Measurements from ENCODE around the gene KIAA1549.

The KIAA1549 gene

DNA sequence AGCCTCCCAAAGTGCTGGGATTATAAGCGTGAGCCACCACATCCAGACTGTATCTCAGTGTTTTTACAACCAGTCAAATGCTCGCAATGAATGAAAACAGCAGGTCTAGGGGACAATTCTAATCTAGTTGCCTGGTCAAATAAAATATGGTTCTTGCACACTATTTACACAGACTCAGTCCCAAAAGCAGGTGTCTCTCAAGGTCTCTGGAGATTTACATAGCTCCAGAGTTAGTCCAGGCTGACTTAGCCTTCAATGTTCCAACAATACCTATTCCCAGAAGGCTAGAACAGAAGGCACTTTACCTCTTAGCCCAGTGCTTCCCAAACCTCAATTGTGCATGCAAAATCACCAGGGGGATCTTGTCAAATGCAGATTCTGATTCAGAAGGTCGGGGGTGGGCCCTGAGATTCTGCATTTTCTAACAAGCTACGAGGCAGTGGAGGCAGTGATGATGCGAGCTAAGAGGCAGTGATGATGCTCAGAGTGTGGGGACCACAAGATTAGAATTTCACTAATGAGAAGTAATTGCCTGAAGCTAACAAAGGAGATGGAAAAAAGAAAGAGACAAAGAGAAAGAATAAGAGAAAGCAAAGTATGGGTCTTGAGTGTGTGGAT is 6.4 kb downstream of the KIAA1549 start:
- DNase-seq, result no peak

DNA sequence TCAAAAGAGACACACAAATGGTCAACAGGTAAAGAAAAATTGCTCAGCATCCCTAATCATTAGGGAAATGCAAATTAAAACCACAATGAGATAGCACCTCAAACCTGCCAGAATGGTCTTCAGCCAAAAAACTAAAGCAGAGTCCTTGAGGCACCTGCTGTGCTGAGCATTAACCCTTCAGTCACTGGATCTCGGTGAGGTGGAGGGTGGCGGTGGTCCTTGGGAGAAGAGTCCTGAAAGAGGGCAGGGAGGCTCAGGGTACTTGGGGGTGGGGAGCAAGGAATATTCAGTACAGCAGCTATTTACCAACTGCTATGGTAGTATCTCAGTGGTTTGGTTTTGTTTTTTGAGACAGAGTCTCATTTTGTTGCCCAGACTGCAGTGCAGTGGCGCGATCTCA is 7.1 kb downstream of the KIAA1549 start:
- DNase-seq, result no peak

DNA sequence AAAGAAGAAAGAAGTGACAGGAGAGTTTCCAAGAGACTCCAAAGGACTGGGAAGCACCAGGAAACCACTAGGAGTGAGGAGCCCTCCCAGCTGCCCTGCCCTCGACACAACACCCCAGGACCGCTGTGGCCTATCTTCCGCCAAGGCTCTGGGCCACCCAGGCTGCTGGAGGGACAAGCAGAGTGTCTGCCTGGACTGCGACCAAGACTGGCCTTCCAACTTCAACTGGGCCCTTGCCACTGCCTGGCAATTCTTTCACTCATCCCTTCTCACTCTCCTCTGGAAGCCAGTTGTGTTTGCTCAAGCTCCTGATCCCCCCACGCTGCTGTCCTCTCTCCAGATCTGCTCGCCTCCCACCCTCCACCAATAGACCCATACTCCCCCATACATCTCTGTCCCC is 10.2 kb downstream of the KIAA1549 start:
- DNase-seq, result no peak

DNA sequence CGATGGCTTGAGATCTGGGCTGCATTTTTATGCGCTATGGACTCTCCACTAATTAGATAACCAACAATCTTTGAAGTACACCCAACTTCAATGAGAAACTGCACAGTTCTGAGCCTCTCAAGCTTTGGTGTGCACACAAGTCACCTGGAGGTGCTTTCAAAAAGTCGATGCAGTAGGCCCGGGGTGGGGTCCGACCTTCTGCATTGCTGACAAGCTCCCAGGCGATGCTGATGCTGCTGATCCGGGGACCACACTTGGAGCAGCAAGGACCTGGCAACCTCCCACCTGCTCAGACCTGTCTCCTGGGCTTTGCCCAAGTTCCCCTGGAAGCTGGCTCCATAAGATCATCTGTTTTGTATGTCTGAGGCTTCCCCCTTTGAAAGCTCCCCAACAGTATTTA is 10.7 kb downstream of the KIAA1549 start:
- no peak for DNase-seq

DNA sequence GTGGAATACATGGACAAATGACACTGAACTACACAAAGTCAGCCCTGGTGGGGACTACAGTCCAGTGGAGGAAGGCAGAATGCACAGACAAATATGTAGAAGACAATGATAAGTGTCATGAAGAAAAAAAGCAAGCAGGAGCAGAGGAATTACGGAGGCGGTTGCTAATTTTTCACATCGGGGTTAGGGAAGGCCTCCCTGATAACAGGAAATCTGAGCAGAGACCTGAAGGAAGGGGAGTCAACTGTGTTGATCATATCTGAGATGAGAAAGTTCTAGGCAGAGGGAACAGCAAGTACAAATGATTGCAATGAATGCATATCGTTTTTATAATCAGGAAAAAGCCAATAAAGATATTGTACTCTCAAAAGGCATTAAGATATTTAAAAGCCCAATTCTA is 14.0 kb downstream of the KIAA1549 start:
- DNase-seq, result no peak

DNA sequence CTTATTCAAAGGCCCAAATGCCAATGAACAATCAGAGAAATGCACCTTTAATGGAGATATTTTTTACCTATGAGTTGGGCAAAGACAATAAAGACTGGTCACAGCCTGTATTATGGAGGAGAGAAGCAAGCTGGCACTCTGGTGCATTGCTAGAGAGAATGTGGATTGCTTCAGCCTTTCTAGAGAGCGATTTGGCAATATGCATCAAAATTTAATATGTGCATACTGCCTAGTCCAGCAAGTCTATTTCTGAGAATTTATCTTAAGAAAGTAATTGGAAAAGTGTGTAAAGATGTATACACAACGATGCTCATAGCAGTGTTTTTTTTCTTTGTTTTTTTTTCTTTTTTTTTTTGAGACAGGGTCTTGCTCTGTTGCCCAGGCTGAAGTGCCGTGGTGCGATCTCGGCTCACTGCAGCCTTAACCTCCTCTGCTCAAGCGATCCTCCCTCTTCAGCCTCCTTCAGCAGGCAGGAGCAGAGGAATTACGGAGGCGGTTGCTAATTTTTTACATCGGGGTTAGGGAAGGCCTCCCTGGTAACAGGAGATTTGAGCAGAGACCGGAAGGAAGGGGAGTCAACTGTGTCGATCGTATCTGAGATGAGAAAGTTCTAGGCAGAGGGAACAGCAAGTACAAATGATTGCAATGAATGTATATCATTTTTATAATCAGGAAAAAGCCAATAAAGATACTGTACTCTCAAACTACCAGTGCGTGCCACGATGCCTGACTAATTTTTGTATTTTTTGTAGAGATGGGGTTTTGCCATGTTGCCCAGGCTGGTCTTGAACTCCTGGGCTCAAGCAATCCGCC is 16.4 kb downstream of the KIAA1549 start:
- no peak for DNase-seq

DNA sequence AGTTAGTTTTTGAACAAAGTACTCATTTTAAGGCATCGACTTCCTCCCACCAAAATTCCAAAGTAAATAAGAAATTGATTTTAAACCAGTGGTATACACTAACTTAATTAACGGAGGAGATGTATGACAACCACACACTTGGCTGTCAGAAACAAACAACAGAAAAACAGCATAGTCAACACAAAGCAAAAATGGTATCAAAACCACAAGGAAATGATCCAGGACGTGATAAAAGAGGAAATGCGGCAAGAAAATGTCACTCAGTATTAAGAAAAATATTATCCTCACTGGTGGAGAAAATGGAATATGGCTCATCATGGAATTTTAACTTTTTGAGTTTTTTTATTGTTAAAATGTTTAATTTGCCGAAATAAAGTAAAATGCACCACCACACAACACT is 17.5 kb downstream of the KIAA1549 start:
- DNase-seq, result no peak

DNA sequence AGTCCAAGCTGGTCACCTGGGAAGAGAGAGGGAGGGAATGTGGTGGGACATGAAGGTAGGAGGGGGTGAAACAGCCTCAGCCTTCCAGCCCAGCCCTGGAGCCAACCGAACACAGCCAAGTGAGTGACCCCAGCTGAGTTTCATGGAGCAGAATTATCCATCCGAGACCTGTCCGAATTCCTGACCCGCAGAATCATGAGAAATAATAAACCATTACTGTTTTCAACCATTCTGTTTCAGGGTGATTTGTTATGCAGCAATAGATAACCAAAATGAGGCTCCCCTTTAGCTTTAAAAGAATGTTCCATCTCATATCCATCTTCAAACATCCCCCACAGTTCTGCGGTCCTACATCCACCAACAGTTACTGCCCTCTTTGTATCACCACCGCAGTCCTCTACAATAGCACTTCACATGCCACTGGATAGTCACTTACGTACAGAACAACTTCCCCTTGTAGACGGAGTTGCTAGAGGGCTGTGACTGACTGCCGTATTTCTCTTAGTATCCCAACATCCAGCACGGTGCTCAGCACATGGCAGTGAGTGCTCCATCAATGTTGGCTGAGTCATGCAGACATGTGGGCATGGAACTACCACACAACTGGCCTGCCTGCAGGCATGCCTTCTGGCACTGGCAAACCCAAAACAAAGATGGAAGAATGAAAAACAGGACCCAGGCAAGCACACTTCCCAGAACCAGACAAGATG is 18.5 kb downstream of the KIAA1549 start:
- DNase-seq, result no peak

DNA sequence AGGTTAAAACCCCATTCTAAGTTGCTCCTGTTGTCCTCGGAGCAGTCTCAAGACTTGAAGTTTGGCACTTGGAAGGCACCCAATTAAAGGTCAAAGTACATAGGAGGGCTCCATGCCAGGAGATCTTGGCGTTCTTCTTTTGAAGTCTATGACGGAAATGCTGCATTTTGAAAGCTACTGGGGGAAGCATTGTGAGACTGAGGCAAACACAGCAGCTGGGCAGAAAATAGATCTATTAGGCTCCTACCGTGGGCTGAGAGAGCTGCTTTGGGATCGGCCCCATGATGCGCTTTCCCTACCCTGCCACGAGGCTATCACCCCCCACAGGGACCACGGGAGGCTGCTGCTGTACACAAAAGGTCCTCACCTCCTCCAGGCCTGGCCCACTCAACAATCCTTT is 20.0 kb downstream of the KIAA1549 start:
- no peak for DNase-seq

DNA sequence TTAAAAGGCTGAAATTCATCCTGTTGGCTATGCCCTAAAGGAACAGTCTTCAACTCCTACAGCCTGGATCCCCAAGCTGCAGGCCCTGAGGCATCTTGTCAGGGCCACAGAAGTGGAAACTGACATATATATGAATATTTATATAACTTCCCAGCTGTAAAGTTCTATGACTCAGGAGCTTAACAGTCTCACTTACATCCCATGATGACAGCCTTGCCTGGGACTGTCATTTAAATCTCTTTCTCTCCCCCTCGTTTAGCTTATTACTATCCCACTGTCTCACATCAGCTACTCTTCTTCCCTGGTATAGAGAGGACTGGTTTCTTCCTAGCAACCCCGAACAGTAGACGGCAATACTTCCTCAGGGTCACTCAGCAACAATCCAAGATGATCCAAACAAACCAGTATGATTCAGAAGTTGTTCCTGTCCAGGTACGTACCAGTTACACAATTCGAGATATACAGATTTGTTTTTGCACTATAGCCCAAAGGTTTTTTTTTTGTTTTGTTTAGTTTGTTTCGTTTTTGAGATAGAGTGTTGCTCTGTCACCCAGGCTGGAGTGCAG is 22.7 kb downstream of the KIAA1549 start:
- DNase-seq, result no peak

DNA sequence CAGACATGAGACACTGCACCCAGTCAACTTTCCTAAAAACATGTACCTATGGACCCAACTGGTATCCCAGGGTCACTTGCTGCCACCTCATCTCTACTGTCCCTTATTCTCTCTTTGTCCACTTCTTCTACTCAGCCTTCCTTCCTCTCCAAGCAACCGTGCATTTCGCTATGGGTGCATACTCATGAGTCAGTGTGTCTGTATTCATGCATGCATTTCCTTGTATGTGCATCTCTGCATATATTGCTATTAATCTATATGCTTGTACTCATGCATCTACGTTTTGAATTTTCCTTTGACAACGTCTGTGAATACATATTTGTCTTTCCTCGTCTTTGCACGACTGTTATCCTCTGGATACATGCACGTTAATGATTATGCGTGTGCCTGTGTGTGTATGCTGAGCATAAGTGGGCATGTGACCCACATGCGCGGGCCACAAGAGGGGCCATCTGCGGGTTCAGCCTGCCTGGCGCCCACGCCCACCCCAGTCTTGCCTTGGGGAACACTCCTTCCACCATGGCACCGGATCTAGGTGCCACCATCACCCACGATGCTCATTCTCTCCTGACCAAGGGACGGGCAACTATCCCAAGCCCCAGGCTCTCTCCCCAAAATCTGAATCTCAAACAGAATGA is 23.3 kb downstream of the KIAA1549 start:
- no peak for DNase-seq

DNA sequence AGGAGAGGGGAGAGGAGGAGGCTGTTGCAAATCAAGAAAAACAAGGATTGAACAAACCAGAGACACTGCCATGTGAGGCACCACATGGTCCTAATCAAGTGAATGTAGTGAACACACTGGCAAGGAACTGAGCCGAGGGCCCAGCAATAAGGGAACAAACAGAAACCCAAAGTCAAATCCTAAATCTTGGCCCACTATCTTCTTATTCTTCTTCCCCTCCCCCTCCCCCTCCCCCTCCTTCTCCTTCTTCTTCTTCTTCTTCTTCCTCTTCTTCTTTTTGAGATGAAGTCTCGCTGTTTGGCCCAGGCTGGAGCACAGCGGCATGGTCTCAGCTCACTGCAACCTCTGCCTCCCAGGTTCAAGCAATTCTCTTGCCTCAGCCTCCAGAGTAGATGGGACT is 24.0 kb downstream of the KIAA1549 start:
- DNase-seq, result no peak

DNA sequence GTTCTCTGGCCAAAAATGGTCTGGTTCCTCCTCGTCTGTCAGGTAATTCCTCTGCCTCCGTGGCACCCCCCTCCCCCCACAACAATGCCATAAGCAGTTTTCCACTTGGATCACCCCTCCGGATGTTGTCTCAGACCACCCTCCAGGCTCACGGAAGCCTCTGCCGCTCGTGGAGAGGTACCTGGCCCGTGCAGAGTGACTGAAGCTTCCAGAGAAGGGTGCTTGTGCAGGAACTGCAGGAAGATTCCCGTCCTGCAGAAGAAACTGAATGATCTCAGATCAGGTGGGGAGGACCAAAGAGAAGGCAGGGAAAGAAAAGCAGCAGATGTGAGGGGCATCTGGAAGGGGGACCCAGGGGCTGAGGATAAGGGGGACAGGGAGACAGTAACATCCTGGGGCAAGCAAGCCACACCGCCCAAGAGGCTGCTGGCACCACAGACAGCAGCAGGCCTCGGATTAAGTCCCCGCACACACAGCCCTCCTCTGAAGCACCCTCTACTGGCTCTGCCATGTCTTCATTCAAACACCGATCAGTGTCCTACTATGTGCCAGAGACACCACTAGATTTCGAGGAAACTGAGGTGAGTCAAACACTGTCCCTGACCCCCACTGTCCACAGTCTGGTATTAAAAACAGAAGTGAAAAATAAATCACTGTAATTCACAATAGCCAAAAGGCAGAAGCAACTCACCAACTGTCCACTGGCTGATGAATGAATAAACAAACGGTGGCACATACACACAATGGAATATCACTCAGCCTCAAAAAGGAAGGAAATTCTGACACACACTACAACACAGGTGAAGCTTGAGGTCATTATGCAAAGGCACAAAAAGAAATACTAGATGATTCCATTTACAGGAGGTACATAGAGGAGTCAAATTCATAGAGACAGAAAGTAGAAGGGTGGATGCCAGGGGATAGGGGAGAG is 26.4 kb downstream of the KIAA1549 start:
- no peak for DNase-seq

DNA sequence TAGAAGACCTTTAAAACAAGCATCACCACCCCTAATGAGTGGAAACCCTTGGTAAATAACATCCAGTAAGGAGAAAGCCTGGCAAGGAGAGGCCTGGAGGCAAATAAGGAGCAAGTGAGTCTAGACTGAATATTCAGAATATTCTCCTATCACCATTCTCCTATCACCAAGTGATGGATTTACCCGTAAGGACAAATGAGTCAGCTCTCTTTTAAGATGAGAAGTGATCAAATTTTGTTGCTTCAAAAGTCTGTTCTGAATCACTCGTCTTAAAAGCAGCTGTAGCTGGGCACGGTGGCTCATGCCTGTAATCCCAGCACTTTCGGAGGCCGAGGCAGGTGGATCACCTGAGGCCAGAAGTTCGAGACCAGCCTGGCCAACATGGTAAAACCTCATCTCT is 28.4 kb downstream of the KIAA1549 start:
- no peak for DNase-seq

DNA sequence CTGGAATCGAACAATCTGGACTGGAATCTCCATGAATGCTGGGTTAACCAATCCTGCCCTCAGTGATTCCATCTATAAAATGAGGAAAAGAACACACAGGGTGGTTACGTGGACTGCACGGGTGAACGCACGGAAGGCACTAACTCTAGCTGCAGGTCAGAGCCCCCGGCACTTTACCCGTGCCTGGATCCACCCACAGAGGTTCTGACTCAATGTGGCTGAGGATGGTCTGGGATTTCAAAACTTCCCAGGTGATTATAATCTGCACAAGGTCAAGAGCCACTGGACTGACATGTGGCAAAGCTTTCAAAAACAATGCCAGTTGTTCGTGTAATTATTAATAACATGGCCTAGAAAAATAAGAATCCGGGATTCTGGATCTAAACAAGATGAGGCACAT is 29.2 kb downstream of the KIAA1549 start:
- DNase-seq, result no peak

DNA sequence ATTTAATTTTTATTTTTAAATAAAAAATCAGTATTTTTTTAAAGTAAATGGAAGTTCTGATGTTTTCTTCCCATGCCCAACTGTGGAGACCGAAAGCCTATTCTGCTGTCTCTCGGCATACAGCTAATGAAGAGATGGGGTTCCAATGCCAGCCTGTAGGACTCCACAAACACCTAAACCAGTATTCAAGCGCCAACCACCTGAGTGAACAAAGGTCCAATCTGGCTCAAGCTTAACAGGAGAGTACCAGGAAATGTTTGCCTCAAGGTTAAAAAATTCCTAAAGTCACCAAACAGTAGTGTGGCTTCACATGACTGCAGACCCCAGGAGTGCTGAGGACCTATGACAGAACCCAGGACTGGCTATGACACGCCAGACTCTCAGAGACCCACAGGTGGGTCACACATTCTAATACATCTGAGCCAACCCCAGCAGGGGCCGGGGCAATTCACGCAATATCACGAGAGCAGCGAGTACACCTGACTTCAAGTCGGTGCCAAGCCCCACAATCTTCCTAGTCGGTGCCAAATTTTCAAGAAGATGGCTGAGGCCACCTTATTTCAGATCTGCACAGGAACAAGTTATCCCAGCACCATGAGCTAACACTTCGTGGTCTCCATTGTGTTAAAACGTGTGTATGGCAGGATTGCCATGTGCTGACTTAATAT is 31.6 kb downstream of the KIAA1549 start:
- no peak for DNase-seq

DNA sequence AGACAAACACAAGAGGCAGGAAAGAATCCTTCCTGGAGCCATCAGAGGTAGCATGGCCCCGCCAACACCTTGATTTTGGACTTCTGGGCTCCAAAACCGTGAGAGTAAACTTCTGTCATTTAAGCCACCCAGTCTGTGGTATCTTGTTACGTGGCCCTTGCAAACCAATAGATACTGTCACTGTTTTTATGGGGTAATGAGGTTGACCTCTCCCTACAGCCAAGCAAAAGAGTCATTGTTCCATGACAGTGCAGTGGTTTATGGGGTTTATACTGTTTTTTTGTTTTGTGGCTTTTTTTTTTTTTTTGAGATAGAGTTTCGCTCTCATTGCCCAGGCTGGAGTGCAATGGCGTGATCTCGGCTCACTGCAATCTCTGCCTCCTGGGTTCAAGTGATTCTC is 32.8 kb downstream of the KIAA1549 start:
- DNase-seq, result no peak

DNA sequence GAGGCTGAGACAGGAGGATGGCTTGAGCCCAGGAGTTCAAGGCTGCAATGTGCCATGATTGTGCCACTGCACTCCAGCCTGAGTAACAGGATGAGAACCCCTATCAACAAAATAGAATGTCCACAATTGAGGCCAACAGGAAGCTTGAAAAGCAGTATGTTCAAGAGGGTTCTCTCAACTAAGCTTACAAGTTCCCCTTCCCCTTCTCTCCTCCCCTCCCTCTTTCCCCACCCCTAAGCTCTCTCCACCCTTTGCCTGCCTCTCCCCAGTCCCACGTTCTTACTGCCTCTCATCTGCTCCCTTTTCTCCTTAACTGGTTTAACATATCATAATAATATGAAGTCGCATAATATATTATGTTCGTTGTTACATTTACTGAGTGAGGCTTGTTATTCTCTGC is 35.4 kb downstream of the KIAA1549 start:
- no peak for DNase-seq

DNA sequence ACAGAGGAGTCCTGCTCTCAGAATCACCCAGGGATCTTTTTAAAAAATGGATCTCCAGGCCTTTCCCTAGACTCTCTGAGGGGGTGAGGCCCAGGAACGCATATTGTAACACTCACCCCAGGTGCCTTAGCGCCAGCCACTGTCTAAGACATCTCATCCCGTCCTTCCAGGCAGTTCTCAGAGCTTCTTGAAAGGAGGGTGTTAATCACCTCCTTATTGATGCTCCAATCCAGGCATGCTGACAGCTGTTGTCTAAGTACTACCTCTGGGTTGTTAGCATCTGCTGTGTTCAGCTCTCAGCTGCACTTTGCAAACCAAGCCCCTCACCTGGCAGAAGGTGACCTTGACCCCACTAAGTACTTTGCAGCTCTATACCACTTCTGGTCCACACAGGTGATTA is 36.0 kb downstream of the KIAA1549 start:
- DNase-seq, result no peak

DNA sequence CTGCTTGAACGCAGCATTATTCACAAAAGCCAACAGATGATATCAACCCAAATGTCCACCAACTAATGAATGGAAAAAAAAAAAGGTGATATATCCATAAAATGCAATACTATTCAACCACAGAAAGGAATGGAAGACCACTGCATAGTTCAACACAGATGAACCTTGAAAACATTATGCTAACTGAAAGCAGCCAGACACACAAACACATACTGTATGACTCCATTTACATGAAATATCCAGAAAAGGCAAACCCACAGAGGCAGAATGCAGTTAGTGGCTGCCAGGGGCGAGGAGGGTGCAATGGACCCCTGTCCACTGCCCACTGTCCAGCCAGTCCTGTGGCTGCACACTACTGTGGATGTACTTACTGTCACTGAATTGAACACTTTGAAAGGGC is 36.6 kb downstream of the KIAA1549 start:
- DNase-seq, result no peak

DNA sequence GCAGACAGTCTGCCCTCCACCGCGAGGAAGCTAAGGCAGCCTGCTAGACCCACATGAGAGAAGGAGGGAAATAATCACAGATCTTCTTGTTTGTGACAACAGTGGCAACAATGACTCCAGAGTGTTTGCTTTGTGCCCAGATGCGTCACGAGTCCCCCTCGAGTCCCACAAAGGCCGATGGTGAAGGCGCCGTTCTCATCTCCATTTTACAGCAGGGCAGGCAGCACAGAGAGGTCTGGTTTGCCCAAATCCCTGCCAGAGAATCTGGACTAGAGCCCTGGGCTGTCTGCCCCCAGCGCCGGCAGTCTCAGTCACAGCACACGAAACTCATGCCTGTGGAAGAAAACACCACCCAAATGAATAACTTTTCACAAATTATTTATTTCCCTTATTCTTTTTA is 38.1 kb downstream of the KIAA1549 start:
- DNase-seq, result no peak

DNA sequence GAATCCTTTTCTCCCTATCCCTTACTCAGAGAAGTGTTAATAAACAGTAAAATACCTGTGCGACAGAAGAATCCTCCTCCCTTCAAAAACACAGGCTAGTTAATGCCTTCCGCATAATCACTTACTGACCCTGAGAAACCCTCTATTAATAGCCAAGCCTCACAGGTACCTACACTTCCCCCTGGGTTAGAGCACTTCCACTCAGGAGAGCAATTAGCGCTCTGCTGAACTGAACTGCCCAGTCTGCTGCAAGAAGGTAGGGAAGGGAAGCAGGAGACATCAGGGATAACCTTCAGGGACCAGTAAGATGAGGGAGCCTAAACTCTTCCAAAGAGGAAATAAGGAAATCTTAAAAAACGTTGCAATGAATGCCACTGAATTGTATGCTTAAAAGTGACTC is 39.6 kb downstream of the KIAA1549 start:
- no peak for DNase-seq
